ENCODE results near the gene PBX1.

The PBX1 gene

GRCh38 chr1:164895026-164895912 lies 336.3 kb downstream of the PBX1 start:
- no peak for DNase-seq

DNA sequence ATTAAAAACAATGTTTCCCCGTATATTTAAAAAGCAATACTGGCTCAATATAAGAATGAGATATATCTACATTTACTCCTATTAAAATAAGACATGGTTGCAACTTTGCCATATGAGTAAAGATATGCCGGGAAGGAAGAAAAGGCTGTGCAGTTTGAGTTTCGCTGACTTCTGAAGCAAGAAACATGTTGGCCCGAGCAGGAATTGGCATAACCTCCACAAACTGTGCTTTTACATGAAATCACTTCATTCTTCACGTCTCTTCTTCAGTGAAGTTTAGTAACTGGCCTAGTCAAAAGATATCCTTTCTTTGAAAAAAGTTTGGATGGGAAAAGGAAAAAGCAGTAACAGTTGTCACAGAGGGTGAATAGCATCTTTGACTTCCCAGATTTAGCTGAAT lies 342.0 kb downstream of the PBX1 start:
- no peak for DNase-seq
